ENCODE measurements around the gene APOE. TPM values are rescaled to one million over a fixed set of nuclear protein-coding genes. Genes with fewer than 3 reads are reported as not detected.

The APOE gene
- total and polyA plus RNA-seq, 2 of the 8 experiments (the other 6 are each of a cell fraction or from before 2014, with no cell fraction given) = 629 to 1,258 TPM

GRCh38 chr19:44949550-44949949 is 44.0 kb downstream of the APOE start:
- no peak overlapping the region for H2AK5ac ChIP-seq (ENCODE audit: low read depth, low read length)
- H3K79me2 ChIP-seq (ENCODE audit: control insufficient read depth in 1 of 2, insufficient read depth in 2 of 2, low read length in 2 of 2) = peaks cover 0 to 3% of the 10 kb centered on the region in 2 experiments; a peak in 1 of 4 replicates
- no peak overlapping the region for H4K8ac ChIP-seq (ENCODE audit: extremely low read depth, insufficient read depth, low read length)
- H3K4me1 ChIP-seq (replicated peaks in 1 of 4; ENCODE audit: control insufficient read depth in 3 of 4, insufficient read depth in 4 of 4, low read length in 3 of 4) = no peaks in the 10 kb centered on the region; a peak in 1 of 7 replicates
- no peak overlapping the region for H2BK15ac ChIP-seq (ENCODE audit: low read length)
- no peak overlapping the region for H2BK20ac ChIP-seq (ENCODE audit: low read length)
- 0 out of 2 replicates have a peak, but pooled peaks cover 3% of the 10 kb centered on the region for H3K23me2 ChIP-seq (ENCODE audit: low read depth, low read length)
- ChIA-PET POLR2A (ENCODE audit: partially characterized antibody) (interaction anchor here (1.0 to 11.6 kb wide), 3 partner anchors 34 to 45 kb away, joined by 3 to 121 read pairs (median 3); partner anchors contain the start of gene APOE), CTCF (ENCODE audit: partially characterized antibody) (interaction anchor here (0.5 to 8.3 kb wide), 4 partner anchors 43 to 1172 kb away, joined by 3 to 201 read pairs (median 3); partner anchors contain the start of gene APOE)
- no peak overlapping the region for H4K91ac ChIP-seq (replicated peaks; ENCODE audit: insufficient read length, low read length)
- H4K20me1 ChIP-seq (replicated peaks in 1 of 2; ENCODE audit: control insufficient read depth in 1 of 2, insufficient read depth in 2 of 2, low read length in 2 of 2) = peaks cover 0 to 2% of the 10 kb centered on the region in 2 experiments
- 82% methylated on average over 9 of the region's 9 CpGs; no CpG with 5 or more reads in 1 of the 2 experiments for WGBS, 2 experiments (ENCODE audit: extremely low coverage in 1 of 2, insufficient coverage in 1 of 2, insufficient read length in 1 of 2, insufficient replicate concordance in 2 of 2, low coverage in 1 of 2, low lambda C conversion rate in 2 of 2, missing lambda C conversion rate in 1 of 2)
- H3K4ac ChIP-seq (replicated peaks; ENCODE audit: insufficient read length, low read depth, low read length) = no peak overlapping the region
- no peak overlapping the region for H3K14ac ChIP-seq (ENCODE audit: insufficient read length)
- no peak overlapping the region for H3K9ac ChIP-seq (replicated peaks in 1 of 4; ENCODE audit: extremely low read depth in 1 of 4, low read depth in 3 of 4, low read length in 3 of 4)
- no peak overlapping the region for H3K56ac ChIP-seq (replicated peaks; ENCODE audit: insufficient read length, low read depth, low read length)
- H2BK5ac ChIP-seq (ENCODE audit: low read depth, low read length) = no peak overlapping the region
- no peak overlapping the region for H3K4me3 ChIP-seq (ENCODE audit: extremely low read depth in 1 of 4, insufficient read depth in 2 of 4, low read depth in 3 of 4, low read length in 4 of 4)
- H3K23ac ChIP-seq (ENCODE audit: insufficient read length) = no peak overlapping the region
- no peaks in the 10 kb centered on the region for H3K36me3 ChIP-seq (ENCODE audit: control insufficient read depth in 2 of 4, insufficient read depth in 4 of 4, low read length in 3 of 4)
- no peaks in the 10 kb centered on the region for H3K79me1 ChIP-seq (ENCODE audit: low read depth, low read length)
- DNase-seq (ENCODE audit: low read depth in 1 of 2, low spot score in 2 of 2) = no peak
- H3K18ac ChIP-seq (ENCODE audit: extremely low read depth, low read length) = no peak overlapping the region
- H3K9me3 ChIP-seq (ENCODE audit: insufficient read depth in 2 of 2, low read depth in 1 of 2, low read length in 1 of 2) = no peaks in the 10 kb centered on the region
- no peak for FAIRE-seq
- no peak overlapping the region for H3K4me2 ChIP-seq (ENCODE audit: insufficient read depth in 1 of 2, low read depth in 2 of 2, low read length in 2 of 2)
- no peak overlapping the region for H2BK120ac ChIP-seq (replicated peaks; ENCODE audit: low read depth, low read length)
- no peak overlapping the region for H2BK12ac ChIP-seq (ENCODE audit: low read depth, low read length)
- H2AFZ ChIP-seq (ENCODE audit: low read length) = no peak overlapping the region
- H3K27ac ChIP-seq (ENCODE audit: low read depth, low read length) = no peak overlapping the region
- no peak overlapping the region for H4K5ac ChIP-seq (ENCODE audit: insufficient read length, low read depth, low read length)
- H3K27me3 ChIP-seq (replicated peaks in 1 of 4; ENCODE audit: control insufficient read depth in 3 of 4, extremely low read depth in 1 of 4, insufficient read depth in 3 of 4, low read length in 3 of 4) = no peaks in the 10 kb centered on the region
- TF ChIP-seq PHF8 (conservative IDR thresholded peaks at IDR 0.05; ENCODE audit: low read depth, low read length) (no peak), POLR2A (IDR thresholded peaks at IDR 0.05; ENCODE audit: control extremely low read depth in 1 of 2, low read depth in 2 of 2, low read length in 2 of 2) (no peak), NRF1 (IDR thresholded peaks at IDR 0.05; ENCODE audit: low read depth, low read length) (no peak), CTBP2 (IDR thresholded peaks at IDR 0.05; ENCODE audit: borderline replicate concordance, insufficient read depth, insufficient read length, low read length) (no peak), SAP30 (IDR thresholded peaks at IDR 0.05; ENCODE audit: insufficient read depth, insufficient replicate concordance, low read length) (no peak), SP2 (IDR thresholded peaks at IDR 0.05; ENCODE audit: low read length) (no peak), E2F6 (IDR thresholded peaks at IDR 0.05) (no peak), KDM1A (IDR thresholded peaks at IDR 0.05; ENCODE audit: borderline replicate concordance, low read length) (no peak), TEAD4 (IDR thresholded peaks at IDR 0.05; ENCODE audit: low read depth, low read length) (no peak), TBP (IDR thresholded peaks at IDR 0.05; ENCODE audit: low read depth, low read length) (no peak), CHD2 (IDR thresholded peaks at IDR 0.05; ENCODE audit: low read length) (no peak), JUN (IDR thresholded peaks at IDR 0.05; ENCODE audit: low read depth, low read length) (no peak), POU5F1 (IDR thresholded peaks at IDR 0.05; ENCODE audit: low read depth, low read length) (no peak), SIRT6 (IDR thresholded peaks at IDR 0.05; ENCODE audit: low read length) (no peak), KDM5A (IDR thresholded peaks at IDR 0.05; ENCODE audit: low read length) (no peak)

All from H1 (cell line).